Dermis blood vessel endothelial cell (primary cell): Measurements from ENCODE around the gene KRT13. TPM values are rescaled to one million over a fixed set of nuclear protein-coding genes. Genes with fewer than 3 reads are reported as not detected.

ENCODE experiments used
- DNase-seq: peaks from one replicate; pipeline ENCODE4 v3.0.0; 2010
- total RNA-seq: library from RNA; depleted of rRNA; stranded (reverse); fragments of >200 nt; gene quantifications from 2 replicates; pipeline ENCODE4 v1.2.3, GENCODE V29; 2014

Gene KRT13
- total RNA-seq, 1 donor from 2014 or later = not detected

DNA sequence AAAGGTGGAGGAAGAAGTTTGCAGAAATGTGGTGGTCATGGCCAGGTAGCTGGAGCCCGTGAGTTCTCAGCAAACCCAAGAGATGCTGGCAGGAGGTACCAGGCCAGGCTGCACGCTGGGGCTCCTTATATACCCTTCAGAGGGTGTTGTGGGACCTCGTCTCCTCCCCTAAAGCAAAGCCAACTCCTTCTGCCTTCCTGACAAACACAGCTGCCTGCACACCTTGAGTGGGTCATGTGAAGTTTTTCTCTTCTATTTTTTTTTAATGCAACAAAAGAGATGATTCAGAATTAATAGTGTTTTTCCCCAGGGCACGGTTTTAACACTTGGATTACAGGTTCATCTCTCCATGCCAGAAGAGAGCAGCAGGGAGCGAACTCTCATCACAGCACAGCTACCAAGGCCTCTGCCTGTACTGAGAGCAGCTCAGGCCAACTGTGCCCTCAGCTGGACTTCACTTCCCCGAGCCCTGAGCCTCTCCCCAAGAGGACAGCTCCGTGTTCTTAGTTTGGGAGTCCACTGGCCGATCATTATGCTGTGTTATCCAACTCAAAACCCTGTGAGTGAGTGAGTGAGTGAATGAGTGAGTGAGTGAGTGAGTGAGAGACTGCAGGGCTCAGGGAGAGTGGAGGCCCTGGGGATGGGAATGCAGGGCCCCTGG lies 13.5 kb upstream of the KRT13 start, which contains the start of gene KRT15:
Gene KRT15 (minus strand): TSS at position 102 of the 661 bp plus-strand sequence. CDS start 63 bp downstream, at position 39.
- DNase-seq = no peak

DNA sequence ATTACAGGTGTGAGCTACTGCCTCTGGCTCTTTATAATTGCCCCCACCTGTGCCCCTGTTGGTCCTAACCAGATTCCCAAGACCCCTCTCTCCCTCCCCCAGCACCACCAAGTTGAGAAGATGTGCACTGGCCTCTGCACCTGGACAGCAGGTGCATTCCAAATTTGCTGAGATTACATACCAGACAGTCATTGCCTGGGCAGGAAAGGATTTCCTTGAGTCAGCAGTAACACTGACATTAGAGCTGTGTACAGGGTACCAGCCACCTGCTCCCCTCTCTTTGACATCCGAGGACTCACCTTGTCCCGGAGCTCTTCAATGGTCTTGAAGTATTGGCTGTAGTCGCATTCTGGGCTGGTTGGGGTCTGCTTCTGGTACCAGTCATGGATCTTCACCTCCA lies 12.6 kb upstream of the KRT13 start:
- DNase-seq = no peak

DNA sequence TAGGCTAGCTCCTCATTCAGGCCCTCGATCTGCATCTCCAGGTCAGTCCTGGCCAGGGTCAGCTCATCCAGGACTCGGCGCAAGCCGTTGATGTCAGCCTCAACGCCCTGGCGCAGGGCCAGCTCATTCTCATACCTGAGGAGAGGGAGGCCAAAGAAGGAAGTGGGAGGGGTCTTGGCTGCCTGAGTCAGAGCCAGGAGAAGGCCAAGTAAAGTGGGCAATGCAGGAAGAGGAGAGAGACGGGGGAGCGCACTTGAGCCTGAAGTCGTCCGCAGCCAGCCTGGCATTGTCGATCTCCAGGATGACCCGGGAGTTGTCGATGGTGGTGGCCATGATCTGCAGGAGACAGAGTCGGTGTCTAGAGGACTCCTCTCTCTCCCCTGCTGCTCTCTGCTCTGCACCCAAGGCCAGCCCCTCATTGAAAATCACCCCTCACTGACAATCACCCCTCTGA lies 11.4 kb upstream of the KRT13 start:
- DNase-seq = no peak

DNA sequence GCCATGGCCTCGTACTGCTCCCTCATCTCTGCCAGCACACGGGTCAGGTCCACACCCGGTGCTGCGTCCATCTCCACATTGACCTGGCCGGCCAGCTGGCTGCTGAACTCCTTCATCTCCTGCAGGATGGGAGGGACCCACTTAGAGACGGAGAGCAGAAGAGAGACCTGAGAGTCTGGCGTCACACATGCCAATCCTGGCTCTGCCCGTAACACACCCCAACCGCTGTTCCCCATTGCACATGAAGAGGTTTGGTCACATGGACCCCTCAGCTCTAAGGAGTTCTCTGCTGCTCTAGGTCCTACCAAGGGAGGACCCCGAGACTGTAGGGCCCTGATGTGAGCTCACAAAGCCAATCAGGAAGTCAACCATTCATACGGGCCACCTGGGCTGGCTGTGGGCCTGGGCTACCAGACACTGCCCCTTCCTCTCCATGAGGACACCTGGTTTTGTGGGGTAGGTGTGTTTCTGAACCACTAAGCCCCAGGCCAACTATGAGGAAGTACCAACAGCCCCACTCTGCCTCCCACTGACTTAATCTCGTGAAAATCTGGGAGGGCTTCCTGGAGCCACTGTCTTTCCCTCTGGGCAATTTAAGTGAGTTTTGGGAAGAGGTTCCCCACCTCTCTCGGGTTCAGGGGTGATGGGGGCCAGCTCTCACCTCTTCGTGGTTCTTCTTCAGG lies 10.9 kb upstream of the KRT13 start:
- no peak for DNase-seq

DNA sequence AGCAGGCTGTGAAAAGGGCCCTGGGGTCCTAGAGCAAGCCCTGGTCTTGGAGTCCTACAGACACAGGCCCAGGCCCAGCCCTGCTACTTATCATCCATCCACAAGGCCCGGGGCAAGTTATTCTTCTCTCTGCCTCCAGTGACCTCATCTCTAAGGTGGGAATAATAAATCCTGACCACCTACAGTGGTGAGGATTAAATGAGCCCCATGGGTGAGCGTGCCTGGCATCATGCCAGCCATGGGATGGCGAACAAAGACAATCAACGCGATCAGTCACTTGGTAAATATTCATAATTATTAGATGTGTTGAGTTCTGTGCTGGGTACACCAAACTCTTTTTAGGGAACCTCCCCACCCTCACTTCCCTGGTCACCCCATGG lies 7.7 kb upstream of the KRT13 start:
- DNase-seq = no peak

DNA sequence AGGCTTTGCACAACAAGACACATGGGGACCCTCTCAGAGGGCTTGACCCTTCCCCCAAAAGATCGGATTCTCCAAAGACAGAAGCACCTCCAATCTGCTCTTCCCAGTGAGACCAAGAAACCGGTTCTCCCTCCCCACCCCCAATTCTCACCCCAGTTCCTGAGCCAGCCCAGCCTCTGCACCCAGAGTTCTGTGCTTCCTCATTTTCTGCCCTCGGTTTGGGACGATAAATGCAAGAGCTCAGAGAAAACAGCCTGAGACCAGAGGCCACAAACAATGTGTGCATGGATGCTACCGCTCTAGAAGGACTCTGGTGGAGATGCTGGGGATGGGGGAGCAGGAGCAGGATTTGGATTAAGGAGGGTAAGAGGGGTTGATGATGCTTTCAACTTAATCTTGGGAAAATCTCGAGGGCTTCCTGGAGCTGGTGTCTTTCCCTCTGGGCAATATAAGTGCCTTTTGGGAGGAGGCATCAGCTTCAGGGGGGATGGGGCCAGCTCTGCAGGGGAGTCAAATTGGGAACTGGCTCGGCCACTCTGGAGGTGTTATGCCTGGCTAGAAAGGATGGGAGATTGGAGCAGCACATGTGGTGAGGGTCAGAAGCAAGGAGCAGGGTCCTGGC lies 7.2 kb upstream of the KRT13 start:
- no peak for DNase-seq

DNA sequence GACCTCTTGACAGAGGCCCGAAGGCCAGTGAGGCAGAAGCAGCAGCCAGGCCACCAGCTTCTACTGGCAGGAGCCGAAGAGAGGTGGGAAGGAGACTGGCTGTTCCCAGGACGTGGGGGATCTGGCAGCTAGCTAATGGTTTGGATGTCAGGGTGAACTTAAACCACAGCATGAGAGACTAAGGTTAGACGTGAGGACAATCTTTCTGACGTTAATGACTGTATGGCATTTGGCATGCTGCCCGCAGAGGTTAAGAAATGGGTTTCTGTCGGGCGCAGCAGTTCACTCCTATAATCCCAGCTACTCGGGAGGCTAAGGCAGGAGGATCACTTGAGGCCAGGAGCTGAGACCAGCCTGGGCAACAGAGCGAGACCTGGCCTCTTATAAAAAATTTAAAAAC lies 6.3 kb upstream of the KRT13 start:
- no peak for DNase-seq

DNA sequence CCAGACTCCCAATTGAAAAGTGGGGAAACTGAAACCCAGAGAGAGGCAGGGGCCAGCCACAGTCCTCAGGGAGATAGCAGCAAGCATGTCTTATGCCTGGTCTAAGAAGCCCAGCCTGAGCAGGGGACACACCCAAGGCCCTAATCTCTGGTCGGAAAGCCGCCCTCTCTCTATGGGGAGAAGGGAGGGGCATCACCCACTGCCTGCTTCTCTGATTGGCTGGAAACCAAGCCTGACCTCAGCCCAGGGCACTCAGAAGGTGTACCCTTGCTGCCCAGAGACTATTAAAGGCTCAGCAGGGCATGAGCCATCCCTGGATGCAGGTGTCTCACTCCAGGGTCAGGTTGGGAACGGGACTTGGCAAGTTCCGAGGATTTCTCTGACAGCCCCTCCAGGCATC lies 5.7 kb upstream of the KRT13 start:
- no peak for DNase-seq

DNA sequence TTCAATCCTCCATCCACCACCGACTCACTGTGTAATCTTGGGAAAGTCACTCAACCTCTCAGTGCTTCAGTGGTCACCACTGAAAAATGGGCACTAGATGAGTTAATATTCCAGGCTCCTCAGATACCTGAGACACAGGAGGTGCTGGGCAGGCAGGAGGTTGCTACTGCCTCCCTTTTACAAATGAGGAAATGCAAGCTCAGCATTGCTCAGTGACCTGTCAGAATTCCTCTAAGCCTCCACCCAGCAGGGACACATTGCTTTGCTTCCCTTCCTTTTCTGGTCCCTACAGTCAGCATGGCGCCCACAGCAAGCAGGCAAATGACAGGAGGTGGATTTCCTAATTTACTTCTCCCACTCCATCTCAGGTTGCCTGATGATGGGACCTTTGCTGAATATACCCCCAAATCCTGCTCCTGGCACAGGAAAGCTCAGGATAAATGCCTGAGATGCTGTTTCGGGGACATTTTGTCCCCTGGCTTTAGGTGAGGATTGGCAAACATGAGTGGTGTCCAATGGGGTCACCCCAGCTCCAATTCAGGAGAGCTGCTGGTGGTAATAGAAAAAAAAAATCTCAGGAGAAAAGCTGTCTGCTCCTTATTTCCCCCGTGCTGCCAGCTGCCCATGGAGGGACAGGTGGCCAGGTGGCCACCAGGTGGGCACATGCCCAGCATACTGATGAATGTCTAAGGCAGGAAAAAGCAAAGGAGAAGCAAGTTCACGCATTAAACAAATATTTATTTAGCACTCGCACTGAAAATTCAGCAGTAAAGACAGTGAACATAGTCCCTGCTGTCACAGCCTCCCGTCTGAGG lies 5.0 kb upstream of the KRT13 start:
- no peak for DNase-seq

DNA sequence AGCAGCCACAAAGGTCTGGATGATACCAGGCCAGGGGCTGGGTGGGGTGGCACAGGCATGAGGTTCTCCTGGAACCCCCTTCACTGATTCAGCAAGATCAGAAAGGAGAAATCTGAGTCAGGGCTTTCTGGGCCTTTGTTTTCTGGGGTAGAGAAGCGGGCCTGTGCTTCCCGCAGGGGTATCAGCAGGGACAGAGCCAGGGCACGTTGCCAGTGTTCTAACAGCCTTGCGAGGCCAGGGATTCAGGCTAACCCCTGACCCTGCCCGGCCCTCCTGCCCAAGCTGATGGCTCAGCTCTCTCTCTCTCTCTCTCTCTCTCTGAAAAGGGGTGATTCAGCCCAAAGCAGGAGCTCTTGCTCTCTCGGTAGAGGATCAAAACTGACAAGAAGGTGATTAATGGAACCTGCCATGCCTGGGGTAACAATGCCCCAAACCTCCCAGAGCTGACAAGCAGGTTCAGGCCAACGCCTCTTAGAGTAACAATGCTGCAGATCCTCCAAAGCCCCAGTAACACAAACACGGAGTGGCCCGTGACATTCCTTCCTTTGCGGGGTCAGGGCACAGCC lies 2.0 kb upstream of the KRT13 start:
- DNase-seq = no peak

DNA sequence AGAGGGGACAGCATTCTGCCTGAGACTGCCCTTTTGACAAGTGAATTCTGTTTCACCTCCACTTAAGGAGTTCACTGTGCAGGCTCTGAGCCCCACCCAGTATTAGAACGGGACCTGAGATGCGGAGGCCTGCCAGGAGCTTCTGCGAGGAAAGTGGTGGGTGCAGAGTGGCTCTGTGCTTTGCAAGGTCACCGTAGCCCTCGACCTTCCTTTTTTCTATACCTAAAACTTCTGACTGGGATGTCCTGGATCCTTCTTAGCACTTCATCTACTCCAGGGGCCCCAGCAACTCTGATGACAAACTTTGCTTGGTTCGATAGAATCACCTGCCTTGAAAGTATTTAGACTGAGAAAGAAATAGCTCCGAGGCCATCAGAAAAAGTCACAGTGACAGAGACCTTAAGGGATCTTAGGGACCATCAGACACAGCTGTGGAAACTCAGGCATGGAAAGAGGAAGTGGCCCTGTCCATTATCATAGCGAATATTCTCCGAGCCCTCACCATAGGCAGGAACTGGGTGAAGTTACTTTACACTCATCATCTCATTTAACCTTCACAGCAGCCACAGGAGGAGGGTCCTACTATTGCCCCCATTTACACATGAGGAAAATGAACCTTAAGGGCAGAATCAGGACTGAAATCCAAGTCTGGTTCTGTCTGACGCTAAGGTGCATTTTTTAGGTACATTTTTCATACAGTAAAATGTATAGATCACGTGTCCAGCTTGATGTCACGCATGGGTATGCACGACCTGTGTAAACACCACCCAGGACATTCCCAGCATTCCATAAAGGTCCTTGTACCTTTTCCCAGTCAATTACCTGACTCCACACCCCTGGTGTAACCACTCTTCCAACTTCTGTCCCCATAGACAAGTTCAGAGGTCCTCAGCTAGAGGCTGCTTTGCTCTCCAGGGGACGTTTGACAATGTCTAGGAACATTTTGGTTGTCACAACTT lies 676 bp upstream of the KRT13 start:
- no peak for DNase-seq

DNA sequence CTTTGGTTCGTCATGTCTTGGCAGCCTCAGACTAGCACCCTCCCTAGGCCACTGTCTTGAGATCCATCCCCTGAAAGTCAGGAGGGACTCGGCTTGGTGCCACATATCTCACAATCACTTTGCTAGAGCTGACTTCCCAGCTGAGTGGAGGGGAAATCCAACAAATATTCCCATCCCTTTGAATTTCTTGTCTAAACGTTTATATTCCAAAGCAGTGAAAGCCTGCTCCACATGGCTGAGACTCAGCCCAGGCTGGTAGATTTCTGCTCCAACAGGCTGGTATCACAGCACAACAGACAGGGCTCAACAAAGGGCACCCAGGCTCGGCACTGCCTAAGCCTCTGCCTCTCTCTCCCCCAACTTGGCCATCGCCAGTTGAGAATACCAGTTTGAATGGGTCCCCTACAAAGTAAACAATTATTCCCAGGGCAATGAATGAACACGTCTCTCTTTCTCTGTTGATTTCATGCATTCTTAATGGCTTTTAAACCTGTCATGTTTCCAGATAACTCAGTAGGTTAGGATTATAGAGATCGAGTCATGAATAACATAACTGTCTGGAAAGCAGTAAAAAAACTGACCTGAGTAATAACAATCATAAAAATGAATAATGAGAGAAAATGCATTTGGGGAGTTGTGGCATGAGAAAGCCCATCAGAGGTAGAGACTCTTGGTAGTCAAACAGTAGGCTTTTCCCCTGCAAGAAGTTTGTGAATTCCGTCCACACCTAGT lies 1.0 kb downstream of the KRT13 start:
- no peak for DNase-seq

DNA sequence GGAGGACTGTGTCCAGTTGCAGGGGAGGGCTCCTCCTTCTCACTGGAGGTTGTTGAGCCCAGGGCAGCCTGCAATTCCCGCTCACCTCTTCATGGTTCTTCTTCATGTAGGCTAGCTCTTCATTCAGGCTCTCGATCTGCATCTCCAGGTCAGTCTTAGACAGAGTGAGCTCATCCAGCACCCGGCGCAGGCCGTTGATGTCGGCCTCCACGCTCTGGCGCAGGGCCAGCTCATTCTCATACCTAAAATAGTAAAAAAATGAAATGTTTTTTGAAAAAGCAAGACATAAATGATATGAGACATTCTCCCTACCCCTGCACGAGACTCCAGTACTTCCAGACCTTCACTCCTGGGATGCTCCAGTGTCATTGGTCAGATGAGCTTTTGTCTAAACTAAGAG lies 2.2 kb downstream of the KRT13 start:
- DNase-seq = no peak

DNA sequence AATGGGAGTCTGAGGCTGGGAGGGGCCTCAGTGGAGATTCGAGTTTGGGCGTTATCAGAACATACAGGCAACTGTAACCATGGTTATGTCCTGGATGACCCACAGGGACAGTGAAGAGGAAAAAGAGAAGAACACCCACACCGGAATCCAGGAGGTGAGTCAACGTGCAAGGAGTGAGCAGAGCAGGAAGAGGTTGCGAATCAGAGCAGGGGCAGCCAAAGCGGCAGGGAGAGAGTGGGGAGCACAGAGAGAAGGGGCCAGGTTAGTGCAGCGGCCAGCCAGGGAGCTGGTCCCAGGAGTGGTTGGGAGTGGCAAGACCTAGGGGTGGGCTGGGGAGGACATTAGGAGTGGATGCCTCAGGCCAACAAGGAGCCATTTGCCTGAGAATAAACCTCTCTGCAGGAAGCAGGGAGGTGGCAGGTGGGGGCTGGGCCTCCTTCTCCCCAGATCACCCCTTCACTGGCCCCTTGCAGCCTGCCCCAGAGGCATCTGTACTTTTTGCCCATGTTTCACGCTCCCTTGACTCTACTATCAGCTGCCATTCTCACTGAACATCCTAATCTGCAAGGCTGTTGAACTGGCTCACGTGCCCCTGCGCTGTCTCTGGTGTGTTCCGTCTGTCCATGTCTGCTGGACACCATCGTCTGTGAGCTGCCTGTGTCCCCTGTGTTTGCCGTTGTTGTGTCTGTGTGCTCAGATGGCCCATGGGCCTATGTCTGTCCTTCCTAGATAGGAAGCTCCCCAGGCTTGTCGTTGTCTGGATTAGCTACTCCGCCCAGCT lies 5.1 kb downstream of the KRT13 start:
- DNase-seq = peak; percentile 59

DNA sequence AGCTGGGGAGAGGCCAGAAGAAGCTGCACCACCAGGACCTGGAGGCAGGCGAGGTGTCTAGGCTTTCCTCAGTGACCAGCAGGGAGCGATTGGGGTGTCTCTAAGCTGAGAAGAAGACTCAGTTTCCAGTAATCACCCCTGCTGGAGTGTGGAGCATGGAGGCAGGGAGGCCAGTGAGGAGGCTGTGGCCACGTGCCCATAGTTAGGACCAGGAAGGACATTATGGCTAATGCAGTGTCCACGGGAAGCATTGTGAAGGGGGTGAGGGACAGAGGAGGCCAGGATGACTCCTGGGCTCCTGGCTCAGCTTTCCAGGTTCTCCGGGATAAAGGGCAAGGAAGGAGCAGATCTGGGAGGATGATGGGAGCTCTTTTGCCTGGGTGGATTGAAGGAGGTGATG lies 5.7 kb downstream of the KRT13 start:
- no peak for DNase-seq

DNA sequence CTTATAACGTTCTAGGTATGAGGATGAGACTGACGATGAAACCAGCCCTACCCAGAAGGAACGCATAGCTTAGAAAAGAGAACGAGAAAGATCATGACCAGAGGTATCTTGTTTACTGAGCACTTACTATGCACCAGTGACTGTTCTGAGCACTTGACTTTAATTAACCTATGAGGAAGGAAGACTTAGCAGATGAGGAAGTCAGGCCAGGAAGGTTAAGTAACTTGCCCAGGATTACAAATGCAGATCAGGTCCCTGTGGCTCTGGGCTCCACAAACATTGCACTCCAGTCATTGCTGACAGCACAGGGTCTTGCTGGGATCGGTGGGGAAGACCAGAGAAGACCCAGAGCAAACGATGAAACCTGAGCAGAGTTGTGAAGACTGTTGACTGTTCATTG lies 7.1 kb downstream of the KRT13 start:
- DNase-seq = peak; percentile 42

DNA sequence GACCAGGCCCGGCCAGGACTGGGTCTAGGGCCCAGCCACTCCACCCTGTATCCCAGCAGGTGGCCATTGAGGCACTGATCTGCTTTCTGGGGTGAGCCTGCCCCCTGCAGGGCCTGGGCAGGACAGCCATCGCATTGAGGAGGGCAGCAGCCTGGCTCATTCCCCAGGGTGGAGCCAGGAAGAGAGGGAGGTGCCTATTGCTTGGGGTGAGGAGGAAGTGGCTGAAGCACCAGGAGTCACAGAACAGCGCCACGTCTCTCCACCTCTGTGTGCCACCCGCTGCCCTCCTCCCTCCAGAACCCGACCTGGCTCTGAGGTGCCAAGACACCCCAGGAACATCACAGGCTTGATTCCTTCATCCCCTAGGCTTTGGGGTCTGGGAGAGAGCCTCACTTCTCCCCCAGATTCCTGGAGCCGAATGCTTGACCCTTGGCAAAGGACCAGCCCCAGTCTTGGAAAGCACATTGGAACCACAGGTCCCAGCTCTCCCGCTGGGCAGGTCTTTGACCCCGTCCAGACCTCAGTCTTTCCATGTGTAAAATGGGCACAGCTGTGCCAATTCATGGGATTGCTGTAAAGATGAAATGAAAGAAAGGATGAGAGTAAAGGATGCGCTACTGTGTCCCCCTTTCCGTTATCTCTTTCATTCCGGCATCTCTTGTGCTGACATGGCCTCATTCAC lies 8.5 kb downstream of the KRT13 start:
- DNase-seq = peak; percentile 91

DNA sequence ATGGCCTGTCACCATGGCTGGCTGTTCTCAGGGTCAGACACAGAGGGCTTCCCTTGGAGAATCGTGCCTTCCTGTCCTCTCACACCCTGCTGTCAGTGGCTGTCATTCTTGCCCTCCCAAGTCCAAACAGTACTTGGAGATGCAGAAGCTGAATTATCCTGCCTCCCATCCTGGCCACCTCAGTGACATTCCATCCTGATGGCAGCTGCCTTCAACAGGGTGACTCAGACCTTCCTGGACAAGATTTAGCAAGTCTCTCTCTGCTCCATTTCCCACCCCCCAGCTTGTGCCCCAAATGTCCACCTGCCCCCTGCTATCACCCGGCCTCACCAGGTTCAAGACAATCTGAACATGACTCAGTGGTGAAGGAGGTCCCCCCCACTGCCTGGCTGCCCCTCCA lies 10.9 kb downstream of the KRT13 start:
- peak; percentile 34 for DNase-seq

DNA sequence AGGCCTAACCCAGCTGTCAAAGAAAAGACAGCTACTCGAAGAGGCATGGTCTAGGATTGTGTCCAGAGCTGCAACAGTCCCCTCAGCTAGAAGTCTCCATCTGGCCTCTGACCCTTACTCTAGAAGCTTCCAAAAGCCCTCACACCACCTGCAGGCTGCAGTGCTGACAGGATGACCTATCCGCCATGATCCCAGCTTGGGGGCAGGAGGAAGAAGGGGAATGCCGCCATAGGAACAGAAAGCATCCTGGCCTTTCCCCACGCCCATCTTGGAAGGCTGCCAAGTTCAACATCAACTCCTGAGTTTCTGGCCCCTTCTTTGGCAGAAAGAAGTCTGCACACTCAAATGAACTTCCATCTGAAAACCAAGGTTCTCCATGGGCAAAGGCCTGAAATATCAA lies 12.6 kb downstream of the KRT13 start:
- DNase-seq = peak; percentile 93
